A549 (cell line): ENCODE data around the gene ZNF578.
"Not testable (repeated sequence)": the region's sequence is repeated elsewhere in the genome, so short reads cannot be mapped to it uniquely, and the experiment has no call there.

Experiments used
- RCOR1 ChIP-seq: fragments of 150-350 bp; IDR thresholded peaks from 2 replicates; pipeline ENCODE4 v1.6.1; 2014; ENCODE audit warnings: antibody characterized with exemption, low read length, low read depth
- ZNF302 ChIP-seq: fragments of 250-450 bp; sonication (Bioruptor Pico); IDR thresholded peaks from 2 replicates; pipeline ENCODE4 v1.9.0; 2021; ENCODE audit warnings: inconsistent platforms, mild to moderate bottlenecking, moderate library complexity
- TF ChIP-seq, protein P1 (sequence below): fragments of >200 bp; sonication (Bioruptor Twin); formaldehyde crosslinking; IDR thresholded peaks from 3 replicates; pipeline ENCODE4 v1.5.1; 2016

DNA sequence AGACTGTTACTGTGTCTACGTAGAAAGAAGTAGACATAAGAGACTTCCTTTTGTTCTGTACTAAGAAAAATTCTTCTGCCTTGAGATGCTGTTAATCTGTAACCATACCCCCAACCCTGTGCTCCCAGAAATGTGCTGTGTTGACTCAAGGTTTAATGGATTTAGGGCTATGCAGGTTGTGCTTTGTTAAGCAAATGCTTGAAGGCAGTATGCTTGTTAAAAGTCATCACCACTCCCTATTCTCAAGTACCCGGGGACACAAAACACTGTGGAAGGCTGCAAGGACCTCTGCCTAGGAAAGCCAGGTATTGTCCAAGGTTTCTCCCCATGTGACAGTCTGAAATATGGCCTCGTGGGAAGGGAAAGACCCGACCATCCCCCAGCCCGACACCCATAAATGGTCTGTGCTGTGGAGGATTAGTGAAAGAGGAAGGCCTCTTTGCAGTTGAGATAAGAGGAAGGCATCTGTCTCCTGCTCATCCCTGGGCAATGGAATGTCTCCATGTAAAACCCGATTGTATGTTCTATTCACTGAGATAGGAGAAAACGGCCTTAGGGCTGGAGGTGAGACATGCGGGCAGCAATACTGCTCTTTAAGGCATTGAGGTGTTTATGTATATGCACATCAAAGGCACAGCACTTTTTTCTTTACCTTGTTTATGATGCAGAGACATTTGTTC lies 32.3 kb downstream of the ZNF578 start:
- TF ChIP-seq, protein P1, sequence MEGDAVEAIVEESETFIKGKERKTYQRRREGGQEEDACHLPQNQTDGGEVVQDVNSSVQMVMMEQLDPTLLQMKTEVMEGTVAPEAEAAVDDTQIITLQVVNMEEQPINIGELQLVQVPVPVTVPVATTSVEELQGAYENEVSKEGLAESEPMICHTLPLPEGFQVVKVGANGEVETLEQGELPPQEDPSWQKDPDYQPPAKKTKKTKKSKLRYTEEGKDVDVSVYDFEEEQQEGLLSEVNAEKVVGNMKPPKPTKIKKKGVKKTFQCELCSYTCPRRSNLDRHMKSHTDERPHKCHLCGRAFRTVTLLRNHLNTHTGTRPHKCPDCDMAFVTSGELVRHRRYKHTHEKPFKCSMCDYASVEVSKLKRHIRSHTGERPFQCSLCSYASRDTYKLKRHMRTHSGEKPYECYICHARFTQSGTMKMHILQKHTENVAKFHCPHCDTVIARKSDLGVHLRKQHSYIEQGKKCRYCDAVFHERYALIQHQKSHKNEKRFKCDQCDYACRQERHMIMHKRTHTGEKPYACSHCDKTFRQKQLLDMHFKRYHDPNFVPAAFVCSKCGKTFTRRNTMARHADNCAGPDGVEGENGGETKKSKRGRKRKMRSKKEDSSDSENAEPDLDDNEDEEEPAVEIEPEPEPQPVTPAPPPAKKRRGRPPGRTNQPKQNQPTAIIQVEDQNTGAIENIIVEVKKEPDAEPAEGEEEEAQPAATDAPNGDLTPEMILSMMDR: not testable (repeated sequence)
- TF ChIP-seq ZNF302 (CRISPR knock-in tag); RCOR1: not testable (repeated sequence)
